ENCODE measurements around the gene PLA2G2D.

Gene PLA2G2D

GRCh38 chr1:20119347-20119746 is at the start of gene PLA2G2D:
Gene PLA2G2D, minus strand, starts transcription at chr1:20119536. Its CDS starts 38 bp downstream, at chr1:20119498.
- no peak for DNase-seq (ENCODE audit: low spot score)
- TF ChIP-seq, protein P1, sequence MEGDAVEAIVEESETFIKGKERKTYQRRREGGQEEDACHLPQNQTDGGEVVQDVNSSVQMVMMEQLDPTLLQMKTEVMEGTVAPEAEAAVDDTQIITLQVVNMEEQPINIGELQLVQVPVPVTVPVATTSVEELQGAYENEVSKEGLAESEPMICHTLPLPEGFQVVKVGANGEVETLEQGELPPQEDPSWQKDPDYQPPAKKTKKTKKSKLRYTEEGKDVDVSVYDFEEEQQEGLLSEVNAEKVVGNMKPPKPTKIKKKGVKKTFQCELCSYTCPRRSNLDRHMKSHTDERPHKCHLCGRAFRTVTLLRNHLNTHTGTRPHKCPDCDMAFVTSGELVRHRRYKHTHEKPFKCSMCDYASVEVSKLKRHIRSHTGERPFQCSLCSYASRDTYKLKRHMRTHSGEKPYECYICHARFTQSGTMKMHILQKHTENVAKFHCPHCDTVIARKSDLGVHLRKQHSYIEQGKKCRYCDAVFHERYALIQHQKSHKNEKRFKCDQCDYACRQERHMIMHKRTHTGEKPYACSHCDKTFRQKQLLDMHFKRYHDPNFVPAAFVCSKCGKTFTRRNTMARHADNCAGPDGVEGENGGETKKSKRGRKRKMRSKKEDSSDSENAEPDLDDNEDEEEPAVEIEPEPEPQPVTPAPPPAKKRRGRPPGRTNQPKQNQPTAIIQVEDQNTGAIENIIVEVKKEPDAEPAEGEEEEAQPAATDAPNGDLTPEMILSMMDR (IDR thresholded peaks at IDR 0.05; ENCODE audit: extremely low read depth, insufficient read depth, missing control alignments) = no peak
- in situ Hi-C loops (cut with MboI; ENCODE audit: low pct_unique_long_range_greater_than_20kb, low sequenced_read_pairs, unreplicated experiment) = no loop called here

- in situ Hi-C loops (cut with MboI; ENCODE audit: low pct_unique_long_range_greater_than_20kb, low sequenced_read_pairs, unreplicated experiment) = no loop called here
These were observed 49.5 kb upstream of the PLA2G2D start for GRCh38 chr1:20168564-20169491.

DNA sequence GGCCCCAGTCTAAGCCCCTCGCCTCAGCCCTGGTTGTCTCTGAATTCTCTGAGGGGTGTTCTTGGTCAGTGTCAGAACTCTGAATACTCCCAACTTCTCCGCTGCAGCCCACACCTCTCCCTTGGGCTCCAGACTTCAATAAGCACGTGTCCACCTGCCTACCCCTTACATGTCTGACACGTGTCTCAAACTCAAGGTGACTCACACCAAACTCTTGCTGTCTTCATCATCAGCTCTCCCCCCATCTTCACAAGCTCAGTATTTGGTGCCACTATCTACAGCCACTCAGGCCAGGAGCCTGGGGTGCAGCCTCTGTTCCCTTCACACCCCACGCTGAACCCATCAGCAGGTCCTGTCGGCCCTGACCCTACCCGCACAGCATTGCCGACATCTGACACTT is 47.8 kb upstream of the PLA2G2D start:
- no peak for DNase-seq (ENCODE audit: low spot score)
- TF ChIP-seq, protein P1 (IDR thresholded peaks at IDR 0.05; ENCODE audit: extremely low read depth, insufficient read depth, missing control alignments) = no peak
- in situ Hi-C loops (cut with MboI; ENCODE audit: low pct_unique_long_range_greater_than_20kb, low sequenced_read_pairs, unreplicated experiment) = no loop called here

More at GRCh38 chr1:20168564-20169491, 49.5 kb upstream of the PLA2G2D start:
- DNase-seq (ENCODE audit: low spot score) = no peak
- TF ChIP-seq, protein P1 (IDR thresholded peaks at IDR 0.05; ENCODE audit: extremely low read depth, insufficient read depth, missing control alignments) = no peak

DNA sequence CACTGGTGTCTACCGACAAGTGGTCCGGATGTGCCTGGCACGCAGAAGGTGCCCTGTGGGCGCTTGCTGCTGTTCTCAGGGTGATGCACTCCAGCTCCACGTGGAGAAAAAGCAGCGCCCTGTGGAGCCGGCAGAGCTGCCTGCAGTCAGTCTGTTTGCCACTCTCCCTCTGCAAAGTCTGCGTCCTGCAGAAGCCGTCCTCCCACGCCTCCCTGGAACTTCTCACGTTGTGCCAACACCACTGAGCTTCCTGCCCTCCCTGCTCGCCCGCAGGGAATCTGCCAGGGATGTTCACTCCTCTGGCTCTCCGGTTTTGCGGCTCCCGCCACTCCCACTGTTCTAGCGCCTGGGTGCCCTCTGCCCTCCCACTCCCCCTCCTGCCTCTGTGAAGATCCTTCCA is 46.7 kb upstream of the PLA2G2D start:
- in situ Hi-C loops (cut with MboI; ENCODE audit: low pct_unique_long_range_greater_than_20kb, low sequenced_read_pairs, unreplicated experiment) = no loop called here
- DNase-seq (ENCODE audit: low spot score) = no peak
- TF ChIP-seq, protein P1 (IDR thresholded peaks at IDR 0.05; ENCODE audit: extremely low read depth, insufficient read depth, missing control alignments) = no peak

- peak; percentile 51 for DNase-seq (ENCODE audit: low spot score)
- in situ Hi-C loops (cut with MboI; ENCODE audit: low pct_unique_long_range_greater_than_20kb, low sequenced_read_pairs, unreplicated experiment) = no loop called here
- TF ChIP-seq, protein P1 (IDR thresholded peaks at IDR 0.05; ENCODE audit: extremely low read depth, insufficient read depth, missing control alignments) = peak; percentile 56
These were observed 46.2 kb upstream of the PLA2G2D start for GRCh38 chr1:20165522-20165951.

DNA sequence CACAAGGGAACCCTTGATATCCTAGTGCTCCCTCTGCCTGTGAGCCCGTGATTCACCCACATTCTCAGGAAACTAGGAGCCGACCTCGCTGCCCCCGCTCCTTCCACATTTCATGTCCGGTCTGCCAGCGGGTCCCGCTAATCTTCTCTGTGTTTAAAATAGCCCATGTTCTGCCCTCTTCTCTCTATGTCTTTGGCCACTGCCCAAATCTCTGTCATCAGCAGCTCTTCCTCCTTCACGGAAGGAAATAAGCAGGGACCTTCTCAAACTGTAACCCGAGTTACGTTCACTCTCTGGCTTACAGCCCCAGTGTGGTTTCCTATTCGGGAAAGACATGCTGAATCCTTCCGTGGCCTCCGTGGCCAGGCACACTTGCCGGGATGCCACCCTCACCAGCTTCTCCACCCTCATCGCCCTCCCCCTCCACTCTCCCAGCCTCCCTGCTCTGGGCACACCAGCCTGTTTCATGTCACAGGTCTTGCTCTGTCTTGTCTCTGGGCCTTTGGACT is 45.4 kb upstream of the PLA2G2D start:
- no peak for DNase-seq (ENCODE audit: low spot score)
- TF ChIP-seq, protein P1 (IDR thresholded peaks at IDR 0.05; ENCODE audit: extremely low read depth, insufficient read depth, missing control alignments) = no peak

More for the DNA sequence above, 45.4 kb upstream of the PLA2G2D start:
- in situ Hi-C loops (cut with MboI; ENCODE audit: low pct_unique_long_range_greater_than_20kb, low sequenced_read_pairs, unreplicated experiment) = no loop called here

Data from GM13977 (cell line).